ENCODE results near the gene PHKA2. TPM values are rescaled to one million over a fixed set of nuclear protein-coding genes. Genes with fewer than 3 reads are reported as not detected.

Gene PHKA2
- total and polyA plus RNA-seq, 7 experiments from 2014 or later: 7.9 to 54.3 (median 40.8) TPM

DNA sequence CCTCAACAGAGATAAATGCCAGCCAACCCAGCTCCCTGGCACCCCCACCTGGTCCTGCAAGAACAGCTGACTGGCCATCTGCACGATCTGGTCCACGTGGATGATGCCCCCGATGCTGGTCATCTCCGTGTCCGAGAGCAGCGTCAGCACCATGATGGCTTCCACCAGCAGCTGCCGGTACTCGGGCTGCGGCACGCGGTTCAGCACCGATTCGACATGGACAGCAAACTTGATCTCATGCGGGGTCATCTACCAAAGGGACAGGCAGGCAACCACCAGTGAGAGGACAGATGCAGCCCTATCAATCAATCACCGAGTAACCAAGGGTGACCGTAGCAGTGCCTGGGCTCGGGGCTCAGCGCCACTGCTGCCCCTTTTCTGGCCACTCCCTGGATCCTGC lies 89.8 kb downstream of the PHKA2 start:
- CTCF ChIA-PET: no interaction called here
- no peaks in the 10 kb centered on the region for H3K9me3 Mint-ChIP-seq
- Histone ChIP-seq H3K4me1 (ENCODE audit: control insufficient read depth in 2 of 2, insufficient read depth in 2 of 2, low read length in 2 of 2) (no peaks in the 10 kb centered on the region), H3K27ac (ENCODE audit: low read depth, low read length) (no peak overlapping the region), H3K36me3 (ENCODE audit: control insufficient read depth in 2 of 3, insufficient read depth in 3 of 3, low read length in 3 of 3) (peaks cover 0 to 24% (median 0%) of the 10 kb centered on the region in 3 experiments), H3K27me3 (ENCODE audit: control insufficient read depth in 2 of 2, insufficient read depth in 2 of 2, low read length in 2 of 2) (no peaks in the 10 kb centered on the region), H3K9me3 (ENCODE audit: control insufficient read depth in 2 of 3, low read length in 3 of 3) (no peaks in the 10 kb centered on the region), H3K4me3 (ENCODE audit: low read length) (no peak overlapping the region)
- H3K4me3 Mint-ChIP-seq: no peak overlapping the region
- no peak for ATAC-seq
- intact Hi-C loops (cut with micrococcal nuclease): no loop called here
- POLR2A ChIA-PET: no interaction called here
- H3K4me1 Mint-ChIP-seq: peaks cover 0 to 10% (median 4%) of the 10 kb centered on the region in 7 donors
- H3K36me3 Mint-ChIP-seq: no peaks in the 10 kb centered on the region
- no peak for DNase-seq
- no peaks in the 10 kb centered on the region for H3K27me3 Mint-ChIP-seq
- H3K27ac Mint-ChIP-seq: no peak overlapping the region

DNA sequence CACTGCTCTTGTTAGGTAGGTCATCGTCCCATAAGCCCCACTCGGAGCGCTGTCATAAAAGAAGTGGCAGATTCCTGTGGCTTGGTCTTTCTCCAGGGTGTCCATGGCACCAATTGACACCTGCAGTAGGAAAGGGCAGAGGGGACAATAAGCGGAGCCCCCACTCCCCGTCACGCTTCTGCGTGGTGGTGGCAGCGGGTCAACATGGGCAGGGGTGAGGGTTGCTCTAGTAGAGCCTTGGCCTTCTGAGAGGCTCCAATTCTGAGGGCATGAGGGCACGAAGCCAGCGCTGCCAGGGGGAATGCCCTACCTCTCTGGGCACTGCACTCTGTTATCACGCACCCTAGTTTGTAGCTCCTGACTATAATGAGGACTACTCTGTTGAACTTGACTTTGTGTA lies 90.4 kb downstream of the PHKA2 start:
- Histone ChIP-seq H3K27me3 (ENCODE audit: control insufficient read depth in 2 of 2, insufficient read depth in 2 of 2, low read length in 2 of 2) (no peaks in the 10 kb centered on the region), H3K27ac (ENCODE audit: low read depth, low read length) (no peak overlapping the region), H3K4me3 (ENCODE audit: low read length) (no peak overlapping the region), H3K36me3 (ENCODE audit: control insufficient read depth in 2 of 3, insufficient read depth in 3 of 3, low read length in 3 of 3) (peaks cover 0 to 18% (median 0%) of the 10 kb centered on the region in 3 experiments), H3K9me3 (ENCODE audit: control insufficient read depth in 2 of 3, low read length in 3 of 3) (no peaks in the 10 kb centered on the region), H3K4me1 (ENCODE audit: control insufficient read depth in 2 of 2, insufficient read depth in 2 of 2, low read length in 2 of 2) (no peaks in the 10 kb centered on the region)
- H3K36me3 Mint-ChIP-seq: no peaks in the 10 kb centered on the region
- CTCF ChIA-PET: no interaction called here
- intact Hi-C loops (cut with micrococcal nuclease): no loop called here
- H3K4me3 Mint-ChIP-seq: no peak overlapping the region
- POLR2A ChIA-PET: no interaction called here
- no peaks in the 10 kb centered on the region for H3K9me3 Mint-ChIP-seq
- H3K27ac Mint-ChIP-seq: no peak overlapping the region
- ATAC-seq (no peak), DNase-seq (no peak)
- peaks cover 0 to 10% (median 4%) of the 10 kb centered on the region in 7 donors for H3K4me1 Mint-ChIP-seq
- H3K27me3 Mint-ChIP-seq: no peaks in the 10 kb centered on the region

DNA sequence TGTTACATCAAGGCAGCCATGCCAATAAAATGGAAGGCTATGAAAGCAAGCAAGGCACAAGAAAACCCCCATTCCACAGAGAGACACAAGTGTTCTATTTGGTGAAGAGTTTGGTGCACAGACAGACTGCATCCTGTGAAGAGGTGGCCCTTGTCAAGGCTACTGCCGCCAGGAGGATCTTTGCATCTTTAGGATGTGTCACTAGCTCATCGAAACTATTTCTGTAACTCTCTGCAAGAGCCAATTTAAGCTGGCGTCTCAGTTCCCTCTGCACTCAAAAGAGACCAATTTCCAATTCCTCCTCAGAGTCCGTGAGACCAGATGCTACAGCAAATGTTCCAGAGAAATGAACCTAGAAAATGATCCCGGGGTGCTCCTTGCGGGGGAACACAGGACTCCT lies 91.0 kb downstream of the PHKA2 start:
- no peak overlapping the region for H3K27ac ChIP-seq (ENCODE audit: low read depth, low read length)
- no peaks in the 10 kb centered on the region for H3K9me3 ChIP-seq (ENCODE audit: control insufficient read depth in 2 of 3, low read length in 3 of 3)
- H3K4me1 ChIP-seq (ENCODE audit: control insufficient read depth in 2 of 2, insufficient read depth in 2 of 2, low read length in 2 of 2): no peaks in the 10 kb centered on the region
- Mint-ChIP-seq H3K9me3 (no peaks in the 10 kb centered on the region), H3K4me3 (no peak overlapping the region), H3K27ac (no peak overlapping the region), H3K27me3 (no peaks in the 10 kb centered on the region), H3K4me1 (peaks cover 0 to 15% (median 6%) of the 10 kb centered on the region in 7 donors), H3K36me3 (no peaks in the 10 kb centered on the region)
- H3K4me3 ChIP-seq (ENCODE audit: low read length): no peak overlapping the region
- ATAC-seq (no peak), DNase-seq (no peak)
- intact Hi-C loops (cut with micrococcal nuclease): no loop called here
- H3K27me3 ChIP-seq (ENCODE audit: control insufficient read depth in 2 of 2, insufficient read depth in 2 of 2, low read length in 2 of 2): no peaks in the 10 kb centered on the region
- peaks cover 0 to 17% (median 0%) of the 10 kb centered on the region in 3 experiments for H3K36me3 ChIP-seq (ENCODE audit: control insufficient read depth in 2 of 3, insufficient read depth in 3 of 3, low read length in 3 of 3)
- CTCF ChIA-PET: no interaction called here
- POLR2A ChIA-PET: no interaction called here

DNA sequence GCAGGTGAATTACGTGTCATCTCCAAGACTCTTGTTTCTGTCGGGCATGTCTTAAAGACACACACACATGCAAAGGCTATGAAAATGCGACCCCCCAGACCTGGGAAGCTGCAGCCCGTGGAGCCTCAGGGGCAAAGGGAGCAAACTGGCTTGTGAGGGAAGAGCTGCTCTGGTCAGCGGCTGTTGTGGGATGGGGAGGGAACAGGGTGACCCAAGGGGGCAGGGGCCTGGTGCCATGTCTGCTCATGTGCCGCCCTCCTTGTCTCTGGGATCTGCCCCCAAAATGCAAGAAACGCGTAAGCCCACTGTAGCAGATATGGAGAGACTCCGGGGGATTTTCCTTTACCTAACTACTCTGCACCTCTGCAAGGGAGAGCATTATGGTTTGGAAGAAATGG lies 92.4 kb downstream of the PHKA2 start:
- POLR2A ChIA-PET: no interaction called here
- Mint-ChIP-seq H3K4me1 (peaks cover 2 to 28% (median 17%) of the 10 kb centered on the region in 7 donors), H3K36me3 (no peaks in the 10 kb centered on the region), H3K9me3 (no peaks in the 10 kb centered on the region), H3K27me3 (no peaks in the 10 kb centered on the region), H3K4me3 (no peak overlapping the region), H3K27ac (peak overlapping the region in 2 of 9 donors; percentile 4 to 79)
- Histone ChIP-seq H3K9me3 (ENCODE audit: control insufficient read depth in 2 of 3, low read length in 3 of 3) (no peaks in the 10 kb centered on the region), H3K4me1 (ENCODE audit: control insufficient read depth in 2 of 2, insufficient read depth in 2 of 2, low read length in 2 of 2) (peaks cover 0 to 9% of the 10 kb centered on the region in 2 donors), H3K27ac (ENCODE audit: low read depth, low read length) (no peak overlapping the region), H3K4me3 (ENCODE audit: low read length) (no peak overlapping the region), H3K27me3 (ENCODE audit: control insufficient read depth in 2 of 2, insufficient read depth in 2 of 2, low read length in 2 of 2) (no peaks in the 10 kb centered on the region), H3K36me3 (ENCODE audit: control insufficient read depth in 2 of 3, insufficient read depth in 3 of 3, low read length in 3 of 3) (peaks cover 0 to 9% (median 0%) of the 10 kb centered on the region in 3 experiments)
- ATAC-seq (no peak), DNase-seq (no peak)
- CTCF ChIA-PET: no interaction called here
- intact Hi-C loops (cut with micrococcal nuclease): no loop called here

DNA sequence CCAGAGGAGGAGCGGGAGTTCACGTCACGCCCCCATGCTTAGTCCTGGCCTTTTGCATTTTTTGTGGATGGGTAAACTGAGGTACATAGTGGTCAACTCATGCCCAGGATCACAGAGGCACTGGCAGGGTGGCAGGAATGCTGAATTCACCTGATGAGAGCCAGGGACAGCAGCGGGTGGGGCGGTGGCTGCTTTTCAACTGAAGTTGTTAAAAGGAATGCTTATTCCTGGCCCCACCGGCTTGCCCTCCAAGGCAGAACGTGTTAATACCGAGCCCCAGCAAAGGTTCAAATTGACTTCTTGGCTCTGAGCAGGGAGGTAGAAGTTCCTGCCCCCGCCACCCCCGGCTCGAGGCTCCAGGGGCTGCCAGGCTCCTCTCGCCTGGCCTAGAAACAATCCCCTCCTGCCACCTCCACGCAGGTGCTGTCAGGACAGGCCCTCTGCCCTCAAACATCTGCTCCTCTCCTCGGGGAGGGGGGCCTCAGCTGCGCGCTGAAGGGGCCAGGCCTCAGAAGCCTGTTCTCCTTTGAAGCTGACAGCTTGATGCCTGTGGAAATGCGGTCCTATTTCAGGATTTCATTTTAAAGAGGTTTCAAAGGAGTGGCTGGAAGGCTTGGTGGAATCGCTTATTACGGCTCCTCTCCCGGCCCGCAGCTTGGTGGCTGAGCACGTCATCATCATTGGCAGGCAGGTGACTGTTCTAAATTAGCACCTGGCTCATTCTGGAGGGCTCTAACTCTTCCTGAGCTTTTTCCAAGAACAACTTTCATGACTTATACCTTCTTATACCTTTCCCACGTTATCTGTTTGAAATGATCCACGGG lies 93.0 kb downstream of the PHKA2 start:
- Mint-ChIP-seq H3K27ac (peak overlapping the region in 1 of 9 donors; percentile 79), H3K4me1 (peaks cover 5 to 33% (median 23%) of the 10 kb centered on the region in 7 donors), H3K4me3 (no peak overlapping the region), H3K9me3 (no peaks in the 10 kb centered on the region), H3K27me3 (no peaks in the 10 kb centered on the region), H3K36me3 (no peaks in the 10 kb centered on the region)
- Histone ChIP-seq H3K27me3 (ENCODE audit: control insufficient read depth in 2 of 2, insufficient read depth in 2 of 2, low read length in 2 of 2) (no peaks in the 10 kb centered on the region), H3K36me3 (ENCODE audit: control insufficient read depth in 2 of 3, insufficient read depth in 3 of 3, low read length in 3 of 3) (peaks cover 0 to 9% (median 0%) of the 10 kb centered on the region in 3 experiments), H3K27ac (ENCODE audit: low read depth, low read length) (no peak overlapping the region), H3K9me3 (ENCODE audit: control insufficient read depth in 2 of 3, low read length in 3 of 3) (no peaks in the 10 kb centered on the region), H3K4me1 (ENCODE audit: control insufficient read depth in 2 of 2, insufficient read depth in 2 of 2, low read length in 2 of 2) (peaks cover under 1 to 9% of the 10 kb centered on the region in 2 donors), H3K4me3 (ENCODE audit: low read length) (no peak overlapping the region)
- ATAC-seq (no peak), DNase-seq (no peak)
- intact Hi-C loops (cut with micrococcal nuclease): no loop called here
- CTCF ChIA-PET: no interaction called here
- POLR2A ChIA-PET: no interaction called here

DNA sequence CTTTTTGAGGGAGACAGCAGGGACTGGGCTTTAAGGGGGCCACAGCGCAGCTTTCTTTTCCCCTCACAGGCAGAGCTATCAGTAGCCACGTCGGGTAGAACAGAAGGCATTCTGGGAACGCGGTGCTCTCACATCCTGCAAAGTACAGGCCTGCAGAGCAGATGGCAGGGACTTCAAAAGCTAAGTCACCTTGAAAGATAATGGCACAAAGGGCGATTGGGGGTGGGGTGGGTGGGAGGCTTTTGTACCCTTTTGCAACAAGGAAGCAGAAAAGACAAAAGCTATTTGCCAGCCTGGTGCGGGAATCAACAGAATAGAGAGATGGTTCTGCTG lies 93.9 kb downstream of the PHKA2 start:
- ChIA-PET POLR2A (no interaction called here), CTCF (no interaction called here)
- no peaks in the 10 kb centered on the region for H3K27me3 ChIP-seq (ENCODE audit: control insufficient read depth in 2 of 2, insufficient read depth in 2 of 2, low read length in 2 of 2)
- Mint-ChIP-seq H3K27ac (peak overlapping the region in 8 of 9 donors; percentile 24 to 80 (median 67)), H3K4me1 (peaks cover 11 to 42% (median 32%) of the 10 kb centered on the region in 7 donors), H3K27me3 (no peaks in the 10 kb centered on the region), H3K36me3 (no peaks in the 10 kb centered on the region), H3K4me3 (peak overlapping the region in 1 of 10 donors; percentile 3), H3K9me3 (no peaks in the 10 kb centered on the region)
- no peaks in the 10 kb centered on the region for H3K9me3 ChIP-seq (ENCODE audit: control insufficient read depth in 2 of 3, low read length in 3 of 3)
- intact Hi-C loops (cut with micrococcal nuclease): no loop called here
- no peak overlapping the region for H3K27ac ChIP-seq (ENCODE audit: low read depth, low read length)
- H3K4me3 ChIP-seq (ENCODE audit: low read length): no peak overlapping the region
- H3K36me3 ChIP-seq (ENCODE audit: control insufficient read depth in 2 of 3, insufficient read depth in 3 of 3, low read length in 3 of 3): peaks cover 0 to 9% (median 0%) of the 10 kb centered on the region in 3 experiments
- DNase-seq: no peak
- peaks cover 6 to 16% of the 10 kb centered on the region in 2 donors for H3K4me1 ChIP-seq (ENCODE audit: control insufficient read depth in 2 of 2, insufficient read depth in 2 of 2, low read length in 2 of 2)
- ATAC-seq: no peak

Measured in naive thymus-derived CD4-positive, alpha-beta T cell (primary cell).